KOPT-K1 (cell line): Measurements from ENCODE around the gene OXGR1.

Experiments
- H3K27ac ChIP-seq: fragments of 200-600 bp; sonication (generic); 2 replicates; pipeline ENCODE4 v1.5.1; 2016; ENCODE audit warnings: antibody characterized with exemption, mild to moderate bottlenecking, low read depth, low read length; ENCODE audit not compliant: poor library complexity, severe bottlenecking
- H3K36me3 ChIP-seq: fragments of 200-600 bp; sonication (generic); 2 replicates; pipeline ENCODE4 v1.5.1; 2017; ENCODE audit warnings: antibody characterized with exemption, mild to moderate bottlenecking, low read length, moderate library complexity; ENCODE audit not compliant: insufficient read depth
- H3K9me3 ChIP-seq: fragments of 200-600 bp; sonication (generic); 2 replicates; pipeline ENCODE4 v1.5.1; 2017; ENCODE audit warnings: antibody characterized with exemption, low read length, mild to moderate bottlenecking; ENCODE audit not compliant: insufficient read depth, poor library complexity, severe bottlenecking

OXGR1 gene

DNA sequence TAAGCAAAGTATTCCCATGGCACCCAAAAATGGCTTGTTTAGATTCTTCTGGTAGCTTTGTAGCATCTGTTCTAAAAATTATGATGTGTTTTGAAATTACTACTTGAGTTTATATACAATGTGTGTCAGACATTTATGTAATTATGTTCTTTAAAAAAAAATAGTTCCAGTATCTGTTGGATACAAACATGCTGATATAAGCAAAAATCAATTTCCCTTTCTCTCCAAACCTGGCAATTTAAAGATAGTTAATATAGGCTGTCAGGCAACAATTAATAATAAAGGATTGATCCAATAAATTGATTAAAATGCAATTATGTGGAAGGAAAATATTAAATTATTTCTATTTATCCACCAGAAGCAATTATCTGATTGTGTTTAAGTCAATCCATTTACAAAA is 41.7 kb downstream of the OXGR1 start:
- no peaks in the 10 kb centered on the region for H3K36me3 ChIP-seq

DNA sequence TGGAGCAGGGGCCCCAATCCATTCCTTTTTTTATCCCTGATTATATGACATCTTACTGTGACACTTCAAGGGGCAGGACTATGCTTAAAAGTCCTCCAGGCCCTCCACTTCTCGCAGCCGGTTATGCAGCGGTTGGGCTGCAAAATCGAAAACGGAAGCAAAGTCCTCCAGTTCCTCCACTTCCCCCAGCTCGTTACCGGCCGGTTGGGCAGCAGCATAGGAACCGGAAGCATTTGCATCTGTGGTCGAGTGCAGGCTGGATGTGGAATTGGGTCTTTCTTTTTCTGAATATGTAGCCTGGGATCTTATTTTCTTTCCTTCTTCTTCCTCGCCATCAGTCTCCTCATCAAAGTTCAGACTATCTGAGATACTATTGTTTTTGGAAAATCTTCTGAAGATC is 46.1 kb downstream of the OXGR1 start:
- Histone ChIP-seq H3K9me3 (no peaks in the 10 kb centered on the region), H3K36me3 (no peaks in the 10 kb centered on the region), H3K27ac (no peak overlapping the region)

More for the DNA sequence above, 41.7 kb downstream of the OXGR1 start:
- Histone ChIP-seq H3K9me3 (no peaks in the 10 kb centered on the region), H3K27ac (no peak overlapping the region)

DNA sequence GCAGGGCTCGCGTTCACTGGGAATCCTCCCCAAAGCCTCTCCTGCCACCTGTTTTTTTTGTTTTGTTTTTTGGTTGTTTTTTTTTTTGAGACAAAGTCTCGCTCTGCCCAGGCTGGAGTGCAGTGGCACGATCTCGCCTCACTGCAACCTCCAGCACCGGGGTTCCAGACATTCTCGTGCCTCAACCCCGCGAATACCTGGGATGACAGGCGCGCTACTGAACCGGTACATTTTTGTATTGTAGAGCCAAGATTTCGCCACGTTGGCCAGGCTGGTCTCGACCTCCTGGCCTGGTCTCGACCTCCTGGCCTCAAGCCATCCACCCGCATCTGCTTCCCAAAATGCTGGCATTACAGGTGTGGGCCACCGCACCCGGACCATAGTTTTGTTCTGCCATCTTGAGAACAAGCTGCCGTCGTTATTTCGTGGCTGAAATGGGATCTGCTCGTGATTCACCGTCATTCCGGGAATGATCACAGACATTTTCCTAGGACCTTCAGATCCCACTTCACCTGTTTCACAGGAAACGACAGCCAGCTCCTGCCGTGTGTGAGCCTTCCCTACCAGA is 46.8 kb downstream of the OXGR1 start:
- H3K9me3 ChIP-seq: no peaks in the 10 kb centered on the region
- no peak overlapping the region for H3K27ac ChIP-seq
- no peaks in the 10 kb centered on the region for H3K36me3 ChIP-seq

GRCh38 chr13:96946709-96947311 is 47.5 kb downstream of the OXGR1 start:
- no peaks in the 10 kb centered on the region for H3K9me3 ChIP-seq
- no peaks in the 10 kb centered on the region for H3K36me3 ChIP-seq
- H3K27ac ChIP-seq: no peak overlapping the region

- Histone ChIP-seq H3K9me3 (no peaks in the 10 kb centered on the region), H3K36me3 (no peaks in the 10 kb centered on the region), H3K27ac (no peak overlapping the region)
These were observed 53.3 kb downstream of the OXGR1 start for GRCh38 chr13:96940961-96941360.

DNA sequence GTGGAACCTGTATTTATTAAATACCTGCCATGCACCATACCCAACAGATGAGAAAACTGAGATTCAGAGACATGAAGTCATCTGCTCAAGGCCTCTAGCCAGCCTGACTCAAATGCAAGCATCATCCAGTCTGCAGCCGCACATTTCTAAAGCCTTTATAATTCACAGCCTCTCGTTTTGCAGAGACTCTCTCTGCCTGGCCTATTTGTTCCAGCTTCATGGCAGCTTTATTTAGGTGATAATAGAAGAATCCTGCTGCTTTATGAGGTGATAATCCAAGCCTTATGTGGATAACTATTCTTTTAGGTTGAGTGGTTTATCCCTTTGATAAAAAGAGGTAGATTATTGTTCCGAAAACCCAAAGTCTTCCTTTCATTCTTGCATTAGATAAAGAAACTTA is 58.4 kb downstream of the OXGR1 start:
- Histone ChIP-seq H3K36me3 (no peaks in the 10 kb centered on the region), H3K9me3 (no peaks in the 10 kb centered on the region), H3K27ac (no peak overlapping the region)
